ENCODE results near the gene ENAH. TPM values are rescaled to one million over a fixed set of nuclear protein-coding genes. Genes with fewer than 3 reads are reported as not detected.
A peak's percentile ranks its signal among the peaks of the same experiment; 100 is the strongest.

The ENAH gene
- total and polyA plus RNA-seq, 9 of the 15 experiments (the other 6 are each of a cell fraction or from before 2014, with no cell fraction given) = 0.03 to 1.2 (median 0.15) TPM

- TF ChIP-seq HCFC1 (IDR thresholded peaks at IDR 0.05; ENCODE audit: low read depth, low read length) (peak; percentile 42; the same call in 1 of the 2 replicates), RBM17 (IDR thresholded peaks at IDR 0.05; ENCODE audit: borderline replicate concordance, low read depth, low read length) (no peak), PTBP1 (IDR thresholded peaks at IDR 0.05; ENCODE audit: low read depth, low read length) (no peak), THRA (IDR thresholded peaks at IDR 0.05) (no peak), HBP1 (CRISPR knock-in tag; IDR thresholded peaks at IDR 0.05) (no peak), ZNF561 (CRISPR knock-in tag; conservative IDR thresholded peaks at IDR 0.05) (no peak), NCOA4 (IDR thresholded peaks at IDR 0.05; ENCODE audit: partially characterized antibody) (no peak), MEF2A (IDR thresholded peaks at IDR 0.05; ENCODE audit: control insufficient read depth, low read depth, low read length) (no peak), ZNF449 (CRISPR knock-in tag; IDR thresholded peaks at IDR 0.05) (no peak), CBFA2T3 (IDR thresholded peaks at IDR 0.05) (no peak), TRIM25 (IDR thresholded peaks at IDR 0.05; ENCODE audit: borderline replicate concordance) (no peak), HLTF (IDR thresholded peaks at IDR 0.05) (no peak), NFXL1 (CRISPR knock-in tag; IDR thresholded peaks at IDR 0.05) (no peak), CTCF (IDR thresholded peaks at IDR 0.05 in 2 of 3, conservative IDR thresholded peaks at IDR 0.05 in 1 of 3; ENCODE audit: insufficient read depth in 2 of 3, low read depth in 1 of 3, low read length in 3 of 3) (peak; percentile 100), KLF10 (CRISPR knock-in tag; IDR thresholded peaks at IDR 0.05) (no peak), MCM7 (IDR thresholded peaks at IDR 0.05) (no peak)
Observed at GRCh38 chr1:225474986-225475820, 177.7 kb downstream of the ENAH start (continued).
